Gastroesophageal sphincter (tissue), 4 donors: ENCODE results near the gene KIFC3. TPM values are rescaled to one million over a fixed set of nuclear protein-coding genes. Genes with fewer than 3 reads are reported as not detected.
"Not testable (repeated sequence)": the region's sequence is repeated elsewhere in the genome, so short reads cannot be mapped to it uniquely, and the experiment has no call there.

Source experiments
- ATAC-seq: fragments of 150-250 bp; one replicate; pipeline ENCODE4 v1.9.1; 2016; ENCODE audit warnings: mild to moderate bottlenecking, moderate library complexity
- H3K27ac ChIP-seq, 4 donors: fragments of 200-600 bp; sonication (generic) in 3 of 4; 1 replicate in 3 of 4; 2 replicates in 1 of 4; pipeline ENCODE4 v1.5.1; 2016 to 2019
- H3K27me3 ChIP-seq: fragments of 200-600 bp; sonication (generic); one replicate; pipeline ENCODE4 v1.5.1; 2019
- H3K36me3 ChIP-seq, 2 donors: fragments of 200-600 bp; sonication (generic); one replicate each; pipeline ENCODE4 v1.5.1; 2019; ENCODE audit warnings: control low read depth in 1 of 2
- H3K4me1 ChIP-seq, 3 donors: fragments of 200-600 bp; sonication (generic); 1 replicate in 2 of 3; 2 replicates in 1 of 3; pipeline ENCODE4 v1.5.1; 2016 to 2019; ENCODE audit warnings: control low read depth in 2 of 3
- H3K4me3 ChIP-seq, 2 donors: fragments of 200-600 bp; sonication (generic); one replicate each; pipeline ENCODE4 v1.5.1; 2019; ENCODE audit warnings: mild to moderate bottlenecking in 1 of 2, moderate library complexity in 1 of 2
- H3K9me3 ChIP-seq, 3 donors: fragments of 200-600 bp; sonication (generic); one replicate each; pipeline ENCODE4 v1.5.1; 2017 to 2019; ENCODE audit warnings: control low read depth in 2 of 3
- EP300 ChIP-seq: sonication (generic); formaldehyde crosslinking; IDR thresholded peaks from one replicate; pipeline ENCODE4 v1.6.1; 2017; ENCODE audit warnings: antibody characterized with exemption, mild to moderate bottlenecking
- POLR2A ChIP-seq, 2 donors: fragments of 450-650 bp; IDR thresholded peaks; one replicate each; pipeline ENCODE4 v1.6.1; 2017; ENCODE audit warnings: antibody characterized with exemption in 2 of 2, mild to moderate bottlenecking in 2 of 2, moderate library complexity in 1 of 2
- POLR2AphosphoS5 ChIP-seq: sonication (generic); formaldehyde crosslinking; IDR thresholded peaks from one replicate; pipeline ENCODE4 v1.6.1; 2017; ENCODE audit warnings: antibody characterized with exemption
- WGBS, 2 donors: methylation state at CpG; one replicate each; pipeline ENCODE4 v1.1.5; 2018; ENCODE audit warnings: low coverage in 1 of 2; 5-methylcytosine and 5-hydroxymethylcytosine counted together
- total RNA-seq, 4 donors: library from RNA; depleted of rRNA; stranded (reverse); fragments of >200 nt; gene quantifications; one replicate each; pipeline ENCODE4 v1.1.0, GENCODE V29; 2016
- TF ChIP-seq, protein P1 (sequence below), 4 experiments: fragments of 200-600 bp in 2 of 4; fragments of 450-650 bp in 2 of 4; sonication (generic) in 1 of 4; IDR thresholded peaks; one replicate each; pipeline ENCODE4 v1.5.1; 2017 to 2019; ENCODE audit warnings: antibody characterized with exemption in 4 of 4, mild to moderate bottlenecking in 2 of 4, moderate library complexity in 2 of 4

KIFC3 gene
- total RNA-seq, 4 donors from 2014 or later, result 17.4 to 78.4 (median 36.2) TPM

- 77% methylated on average over 3 to 5 of the region's 6 CpGs for WGBS, 2 donors
- H3K4me3 ChIP-seq, result no peak overlapping the region
These were observed 3.2 kb downstream of the KIFC3 start for GRCh38 chr16:57798953-57799599.

DNA sequence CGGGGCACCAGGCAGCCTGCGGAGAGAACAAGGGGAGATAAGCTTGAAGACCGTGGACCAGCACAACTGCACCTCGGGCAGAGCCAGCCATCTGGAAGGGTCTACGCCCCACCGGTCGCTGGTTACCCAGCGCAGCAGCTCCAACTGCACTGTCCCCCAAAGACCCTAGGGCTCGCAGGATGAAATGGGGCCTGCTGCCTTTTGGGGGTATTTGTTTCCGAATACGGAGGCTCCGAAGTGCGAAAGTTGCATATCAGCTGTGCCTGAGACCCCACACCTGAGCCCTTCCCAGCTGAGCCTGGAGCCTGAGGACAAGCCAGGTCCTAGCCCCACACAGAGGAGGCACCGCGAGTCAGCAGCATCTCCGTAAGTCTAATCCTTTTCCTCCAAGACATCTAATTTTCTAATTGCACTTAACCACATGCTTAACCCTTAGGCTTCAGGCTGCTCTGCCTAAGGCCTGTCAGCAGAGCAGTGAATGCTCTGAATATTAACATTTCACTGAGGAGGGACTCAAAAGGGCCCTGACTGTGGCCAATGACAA, 4.0 kb downstream of the KIFC3 start:
- no peak for ATAC-seq

More at GRCh38 chr16:57798953-57799599, 3.2 kb downstream of the KIFC3 start:
- Histone ChIP-seq H3K36me3 (peaks cover 0 to 34% of the 10 kb centered on the region in 2 donors), H3K27ac (no peak overlapping the region), H3K4me1 (peaks cover 0 to 54% (median 31%) of the 10 kb centered on the region in 3 donors), H3K9me3 (no peaks in the 10 kb centered on the region), H3K27me3 (no peaks in the 10 kb centered on the region)
- ATAC-seq, result no peak
- TF ChIP-seq EP300 (no peak), POLR2AphosphoS5 (no peak), POLR2A (IDR thresholded peaks at IDR 0.05) (no peak)
- TF ChIP-seq, protein P1, sequence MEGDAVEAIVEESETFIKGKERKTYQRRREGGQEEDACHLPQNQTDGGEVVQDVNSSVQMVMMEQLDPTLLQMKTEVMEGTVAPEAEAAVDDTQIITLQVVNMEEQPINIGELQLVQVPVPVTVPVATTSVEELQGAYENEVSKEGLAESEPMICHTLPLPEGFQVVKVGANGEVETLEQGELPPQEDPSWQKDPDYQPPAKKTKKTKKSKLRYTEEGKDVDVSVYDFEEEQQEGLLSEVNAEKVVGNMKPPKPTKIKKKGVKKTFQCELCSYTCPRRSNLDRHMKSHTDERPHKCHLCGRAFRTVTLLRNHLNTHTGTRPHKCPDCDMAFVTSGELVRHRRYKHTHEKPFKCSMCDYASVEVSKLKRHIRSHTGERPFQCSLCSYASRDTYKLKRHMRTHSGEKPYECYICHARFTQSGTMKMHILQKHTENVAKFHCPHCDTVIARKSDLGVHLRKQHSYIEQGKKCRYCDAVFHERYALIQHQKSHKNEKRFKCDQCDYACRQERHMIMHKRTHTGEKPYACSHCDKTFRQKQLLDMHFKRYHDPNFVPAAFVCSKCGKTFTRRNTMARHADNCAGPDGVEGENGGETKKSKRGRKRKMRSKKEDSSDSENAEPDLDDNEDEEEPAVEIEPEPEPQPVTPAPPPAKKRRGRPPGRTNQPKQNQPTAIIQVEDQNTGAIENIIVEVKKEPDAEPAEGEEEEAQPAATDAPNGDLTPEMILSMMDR (IDR thresholded peaks at IDR 0.05), result no peak

GRCh38 chr16:57797526-57798266, 4.6 kb downstream of the KIFC3 start:
- no peaks in the 10 kb centered on the region for H3K27me3 ChIP-seq
- TF ChIP-seq POLR2A (IDR thresholded peaks at IDR 0.05) (no peak), EP300 (no peak), POLR2AphosphoS5 (no peak)
- TF ChIP-seq, protein P1 (IDR thresholded peaks at IDR 0.05), result no peak
- WGBS, 2 donors, result 33 to 81% methylated on average over 1 to 12 of the region's 42 CpGs
- peaks cover 0 to 40% (median 18%) of the 10 kb centered on the region in 3 donors for H3K4me1 ChIP-seq
- H3K9me3 ChIP-seq, result no peaks in the 10 kb centered on the region
- H3K36me3 ChIP-seq, result peaks cover 0 to 45% of the 10 kb centered on the region in 2 donors
- H3K4me3 ChIP-seq, result no peak overlapping the region
- no peak for ATAC-seq
- H3K27ac ChIP-seq, result no peak overlapping the region

More for the DNA sequence above, 4.0 kb downstream of the KIFC3 start:
- H3K27ac ChIP-seq, result no peak overlapping the region
- TF ChIP-seq POLR2A (IDR thresholded peaks at IDR 0.05) (no peak), EP300 (no peak), POLR2AphosphoS5 (no peak)
- TF ChIP-seq, protein P1 (IDR thresholded peaks at IDR 0.05), result no peak
- H3K27me3 ChIP-seq, result no peaks in the 10 kb centered on the region
- H3K4me3 ChIP-seq, result no peak overlapping the region
- peaks cover 0 to 46% (median 24%) of the 10 kb centered on the region in 3 donors for H3K4me1 ChIP-seq
- WGBS, 2 donors, result 84 to 88% methylated on average over 7 of the region's 16 CpGs
- peaks cover 0 to 39% of the 10 kb centered on the region in 2 donors for H3K36me3 ChIP-seq
- H3K9me3 ChIP-seq, result no peaks in the 10 kb centered on the region

DNA sequence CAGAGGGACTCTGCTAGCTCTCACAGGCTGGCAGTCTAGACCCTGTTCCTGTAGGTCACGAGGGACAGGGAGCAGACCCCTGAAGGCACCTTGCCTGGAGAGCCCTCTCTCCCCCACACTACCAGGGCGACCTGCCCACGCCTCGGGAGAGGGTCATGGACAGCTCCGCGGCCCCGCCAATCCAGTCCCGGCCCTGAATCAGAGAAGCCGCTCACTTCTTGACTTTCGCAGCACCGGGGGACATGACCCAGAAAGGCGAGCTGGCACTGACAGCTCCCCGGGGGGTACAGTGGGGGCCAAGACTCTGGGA, 5.1 kb downstream of the KIFC3 start:
- H3K4me1 ChIP-seq, result peaks cover 0 to 36% (median 17%) of the 10 kb centered on the region in 3 donors
- H3K27me3 ChIP-seq, result no peaks in the 10 kb centered on the region
- H3K4me3 ChIP-seq, result no peak overlapping the region
- ATAC-seq, result no peak
- H3K9me3 ChIP-seq, result no peaks in the 10 kb centered on the region
- WGBS, 2 donors, result 80% methylated on average over 2 of the region's 13 CpGs; no CpG with 5 or more reads in 1 of the 2 donors
- TF ChIP-seq EP300, result no peak
- TF ChIP-seq, protein P1 (IDR thresholded peaks at IDR 0.05), result no peak
- TF ChIP-seq POLR2A (IDR thresholded peaks at IDR 0.05), result no peak
- no peak for TF ChIP-seq POLR2AphosphoS5
- no peak overlapping the region for H3K27ac ChIP-seq
- peaks cover 0 to 50% of the 10 kb centered on the region in 2 donors for H3K36me3 ChIP-seq

GRCh38 chr16:57796014-57796413, 6.3 kb downstream of the KIFC3 start:
- Histone ChIP-seq H3K36me3 (peaks cover 0 to 61% of the 10 kb centered on the region in 2 donors), H3K4me1 (peaks cover 0 to 35% (median 19%) of the 10 kb centered on the region in 3 donors)
- H3K9me3 ChIP-seq, H3K4me3 ChIP-seq, H3K27ac ChIP-seq, H3K27me3 ChIP-seq, ATAC-seq: not testable (repeated sequence)
- WGBS, 2 donors, result 80 to 86% methylated on average over 1 to 2 of the region's 5 CpGs
